ENCODE results near the gene CCL2.

The CCL2 gene

DNA sequence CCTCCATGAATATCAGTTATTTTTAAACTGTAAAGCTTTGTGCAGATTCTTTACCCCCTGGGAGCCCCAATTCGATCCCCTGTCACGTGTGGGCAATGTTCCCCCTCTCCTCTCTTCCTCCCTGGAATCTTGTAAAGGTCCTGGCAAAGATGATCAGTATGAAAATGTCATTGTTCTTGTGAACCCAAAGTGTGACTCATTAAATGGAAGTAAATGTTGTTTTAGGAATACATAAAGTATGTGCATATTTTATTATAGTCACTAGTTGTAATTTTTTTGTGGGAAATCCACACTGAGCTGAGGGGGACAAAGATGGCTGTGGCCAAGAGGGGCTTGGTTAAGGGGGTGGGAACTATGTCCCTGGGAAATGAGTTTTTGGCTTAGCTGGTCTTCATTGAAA lies 32.8 kb downstream of the CCL2 start:
- no peak for TF ChIP-seq FOXM1 (IDR thresholded peaks at IDR 0.05; ENCODE audit: borderline replicate concordance, low read depth)

GRCh38 chr17:34290586-34290985 lies 35.5 kb downstream of the CCL2 start:
- no peak for TF ChIP-seq TAF1 (IDR thresholded peaks at IDR 0.05; ENCODE audit: low read depth)
- TF ChIP-seq CREB1 (IDR thresholded peaks at IDR 0.05; ENCODE audit: low read depth) = no peak
- TF ChIP-seq EGR1 (IDR thresholded peaks at IDR 0.05) = no peak
- no peak for TF ChIP-seq MAX (IDR thresholded peaks at IDR 0.05)
- TF ChIP-seq ZBTB7A (IDR thresholded peaks at IDR 0.05; ENCODE audit: low read depth) = no peak
- TF ChIP-seq TEAD4 (IDR thresholded peaks at IDR 0.05) = no peak
- no peak for TF ChIP-seq EP300 (IDR thresholded peaks at IDR 0.05; ENCODE audit: borderline replicate concordance)
- TF ChIP-seq RAD21 (IDR thresholded peaks at IDR 0.05; ENCODE audit: low read depth) = no peak
- TF ChIP-seq TCF12 (IDR thresholded peaks at IDR 0.05; ENCODE audit: low read depth) = no peak
- no peak for TF ChIP-seq CEBPB (IDR thresholded peaks at IDR 0.05)
- no peak for TF ChIP-seq YY1 (IDR thresholded peaks at IDR 0.05; ENCODE audit: low read depth)
- TF ChIP-seq, protein P1, sequence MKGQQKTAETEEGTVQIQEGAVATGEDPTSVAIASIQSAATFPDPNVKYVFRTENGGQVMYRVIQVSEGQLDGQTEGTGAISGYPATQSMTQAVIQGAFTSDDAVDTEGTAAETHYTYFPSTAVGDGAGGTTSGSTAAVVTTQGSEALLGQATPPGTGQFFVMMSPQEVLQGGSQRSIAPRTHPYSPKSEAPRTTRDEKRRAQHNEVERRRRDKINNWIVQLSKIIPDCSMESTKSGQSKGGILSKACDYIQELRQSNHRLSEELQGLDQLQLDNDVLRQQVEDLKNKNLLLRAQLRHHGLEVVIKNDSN (IDR thresholded peaks at IDR 0.05) = no peak
- TF ChIP-seq REST (IDR thresholded peaks at IDR 0.05; ENCODE audit: low read depth) = no peak
- no peak for TF ChIP-seq FOXM1 (IDR thresholded peaks at IDR 0.05; ENCODE audit: borderline replicate concordance, low read depth)
- no peak for TF ChIP-seq NFIC (IDR thresholded peaks at IDR 0.05)

DNA sequence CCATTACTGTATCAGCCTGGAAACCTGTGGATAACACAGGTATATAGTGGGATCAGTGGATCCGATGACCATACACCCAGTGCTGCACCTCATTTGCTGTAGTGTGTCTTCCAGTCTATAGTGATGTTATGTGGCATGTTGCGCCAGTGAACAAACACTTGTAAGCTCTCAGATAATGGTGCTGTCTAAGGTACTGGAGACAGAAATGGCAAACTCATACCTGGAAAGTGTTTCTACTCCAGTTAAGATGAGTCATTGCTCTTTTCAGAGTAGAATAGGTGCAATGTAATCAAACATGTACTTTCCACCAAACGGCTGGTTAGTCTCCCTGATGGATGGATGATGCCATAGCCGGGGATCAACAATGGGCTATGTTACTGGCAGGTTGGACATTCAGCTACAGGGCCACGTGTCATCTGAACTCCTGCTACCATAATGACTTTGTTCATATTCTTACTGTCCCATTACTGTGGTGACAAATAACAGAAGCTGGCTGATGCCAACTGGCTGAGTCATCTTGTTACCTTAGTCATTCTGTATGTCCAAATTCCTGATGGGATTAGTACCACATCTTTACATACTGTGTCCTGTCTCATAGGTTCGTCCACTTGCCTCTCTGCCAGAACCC lies 36.8 kb downstream of the CCL2 start:
- TF ChIP-seq ZBTB7A (IDR thresholded peaks at IDR 0.05; ENCODE audit: low read depth) (no peak), REST (IDR thresholded peaks at IDR 0.05; ENCODE audit: low read depth) (peak; percentile 63)

DNA sequence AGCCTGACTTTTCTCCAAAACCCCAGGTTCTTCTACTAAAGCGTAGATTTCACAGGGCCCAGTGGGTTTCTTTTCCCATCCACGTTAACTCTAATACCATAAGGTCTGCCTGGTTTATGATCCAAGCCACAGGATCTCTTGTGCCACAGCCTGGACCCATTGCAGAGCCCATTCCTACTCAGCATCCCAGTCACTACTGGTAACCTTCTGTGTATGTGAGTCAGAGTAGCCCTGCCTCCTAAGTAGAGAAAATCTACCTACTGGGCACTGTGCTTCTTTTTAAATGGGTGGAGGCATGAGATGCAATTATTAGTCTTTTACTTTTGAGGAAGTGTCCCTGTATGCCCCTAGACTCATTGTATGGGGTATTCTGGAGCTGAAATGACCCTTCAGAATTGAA lies 43.9 kb downstream of the CCL2 start:
- TF ChIP-seq ZBTB7A (IDR thresholded peaks at IDR 0.05; ENCODE audit: low read depth) (no peak), REST (IDR thresholded peaks at IDR 0.05; ENCODE audit: low read depth) (no peak), YY1 (IDR thresholded peaks at IDR 0.05; ENCODE audit: low read depth) (no peak), CREB1 (IDR thresholded peaks at IDR 0.05; ENCODE audit: low read depth) (no peak), MAX (IDR thresholded peaks at IDR 0.05) (no peak), TCF12 (IDR thresholded peaks at IDR 0.05; ENCODE audit: low read depth) (no peak), TEAD4 (IDR thresholded peaks at IDR 0.05) (no peak), EP300 (IDR thresholded peaks at IDR 0.05; ENCODE audit: borderline replicate concordance) (no peak), TAF1 (IDR thresholded peaks at IDR 0.05; ENCODE audit: low read depth) (no peak), NFIC (IDR thresholded peaks at IDR 0.05) (no peak), EGR1 (IDR thresholded peaks at IDR 0.05) (no peak), CEBPB (IDR thresholded peaks at IDR 0.05) (no peak), RAD21 (IDR thresholded peaks at IDR 0.05; ENCODE audit: low read depth) (no peak), FOXM1 (IDR thresholded peaks at IDR 0.05; ENCODE audit: borderline replicate concordance, low read depth) (no peak)
- TF ChIP-seq, protein P1 (IDR thresholded peaks at IDR 0.05) = no peak

Measured in Ishikawa (cell line).